T-helper 1 cell treated with Interleukin-12 subunit alpha and Interleukin-12 subunit beta and Interleukin-4 antibody, amounts not matched to agents 30 μg/mL and 1 μg/mL, for 36 hours (primary cell): ENCODE results near the gene MAD2L1BP.
"Not testable (repeated sequence)": the region's sequence is repeated elsewhere in the genome, so short reads cannot be mapped to it uniquely, and the experiment has no call there.

ENCODE experiments used
- H3K27ac Mint-ChIP-seq: one replicate; pipeline ENCODE4 v1.8.0; 2021; ENCODE audit warnings: mild to moderate bottlenecking, mixed read lengths
- H3K27me3 Mint-ChIP-seq: one replicate; pipeline ENCODE4 v1.8.0; 2021; ENCODE audit warnings: low read depth, mixed read lengths
- H3K36me3 Mint-ChIP-seq: one replicate; pipeline ENCODE4 v1.8.0; 2021; ENCODE audit warnings: low read depth, mixed read lengths
- H3K4me1 Mint-ChIP-seq: one replicate; pipeline ENCODE4 v1.8.0; 2021; ENCODE audit warnings: low read depth, mixed read lengths
- H3K4me3 Mint-ChIP-seq: one replicate; pipeline ENCODE4 v1.8.0; 2021; ENCODE audit warnings: mild to moderate bottlenecking, moderate library complexity, mixed read lengths
- H3K9me3 Mint-ChIP-seq: one replicate; pipeline ENCODE4 v1.8.0; 2021; ENCODE audit warnings: mixed read lengths

The MAD2L1BP gene

GRCh38 chr6:43635387-43636307 lies at the start of gene MAD2L1BP:
MAD2L1BP (plus strand) TSS chr6:43635840; CDS start chr6:43635876, 36 bp downstream.
- Mint-ChIP-seq H3K4me3 (peak within 1 kb of the TSS; percentile 92), H3K9me3 (no peaks in the 10 kb centered on the region), H3K27me3 (no peaks in the 10 kb centered on the region), H3K27ac (peak within 1 kb of the TSS; percentile 96), H3K36me3 (peaks cover 33% of the 10 kb centered on the region), H3K4me1 (peaks cover 41% of the 10 kb centered on the region)

GRCh38 chr6:43588194-43588593 lies 47.4 kb upstream of the MAD2L1BP start:
- Mint-ChIP-seq H3K27ac (peak overlapping the region; percentile 67), H3K4me1 (peaks cover 33% of the 10 kb centered on the region), H3K9me3 (no peaks in the 10 kb centered on the region), H3K36me3 (peaks cover 62% of the 10 kb centered on the region), H3K4me3 (no peak overlapping the region), H3K27me3 (no peaks in the 10 kb centered on the region)

GRCh38 chr6:43589564-43589963 lies 46.1 kb upstream of the MAD2L1BP start:
- not testable (repeated sequence) for H3K27ac Mint-ChIP-seq, H3K9me3 Mint-ChIP-seq, H3K27me3 Mint-ChIP-seq, H3K4me3 Mint-ChIP-seq
- peaks cover 50% of the 10 kb centered on the region for H3K36me3 Mint-ChIP-seq
- peaks cover 21% of the 10 kb centered on the region for H3K4me1 Mint-ChIP-seq

- peaks cover 2% of the 10 kb centered on the region for H3K4me1 Mint-ChIP-seq
- no peaks in the 10 kb centered on the region for H3K9me3 Mint-ChIP-seq
- no peak overlapping the region for H3K4me3 Mint-ChIP-seq
- peaks cover 37% of the 10 kb centered on the region for H3K36me3 Mint-ChIP-seq
- no peak overlapping the region for H3K27ac Mint-ChIP-seq
- H3K27me3 Mint-ChIP-seq: no peaks in the 10 kb centered on the region
Observed at GRCh38 chr6:43593938-43594337, 41.7 kb upstream of the MAD2L1BP start.

GRCh38 chr6:43600595-43600994 lies 35.0 kb upstream of the MAD2L1BP start:
- no peak overlapping the region for H3K27ac Mint-ChIP-seq
- H3K36me3 Mint-ChIP-seq: peaks cover 47% of the 10 kb centered on the region
- H3K4me1 Mint-ChIP-seq: peaks cover 4% of the 10 kb centered on the region
- H3K4me3 Mint-ChIP-seq: no peak overlapping the region
- H3K9me3 Mint-ChIP-seq: no peaks in the 10 kb centered on the region
- H3K27me3 Mint-ChIP-seq: no peaks in the 10 kb centered on the region

GRCh38 chr6:43604174-43604573 lies 31.5 kb upstream of the MAD2L1BP start:
- no peaks in the 10 kb centered on the region for H3K9me3 Mint-ChIP-seq
- H3K36me3 Mint-ChIP-seq: peaks cover 45% of the 10 kb centered on the region
- H3K27ac Mint-ChIP-seq: no peak overlapping the region
- no peak overlapping the region for H3K4me3 Mint-ChIP-seq
- peaks cover 13% of the 10 kb centered on the region for H3K4me1 Mint-ChIP-seq
- no peaks in the 10 kb centered on the region for H3K27me3 Mint-ChIP-seq

GRCh38 chr6:43606019-43606418 lies 29.6 kb upstream of the MAD2L1BP start:
- peaks cover 45% of the 10 kb centered on the region for H3K36me3 Mint-ChIP-seq
- H3K27me3 Mint-ChIP-seq: no peaks in the 10 kb centered on the region
- no peak overlapping the region for H3K4me3 Mint-ChIP-seq
- H3K9me3 Mint-ChIP-seq: no peaks in the 10 kb centered on the region
- H3K4me1 Mint-ChIP-seq: peaks cover 13% of the 10 kb centered on the region
- H3K27ac Mint-ChIP-seq: no peak overlapping the region

GRCh38 chr6:43608310-43608763 lies 27.3 kb upstream of the MAD2L1BP start:
- Mint-ChIP-seq H3K4me1 (peaks cover 9% of the 10 kb centered on the region), H3K27me3 (no peaks in the 10 kb centered on the region), H3K9me3 (no peaks in the 10 kb centered on the region), H3K4me3 (no peak overlapping the region), H3K27ac (peak overlapping the region; percentile 53), H3K36me3 (peaks cover 38% of the 10 kb centered on the region)

- Mint-ChIP-seq H3K36me3 (peaks cover 37% of the 10 kb centered on the region), H3K4me3 (no peak overlapping the region), H3K27ac (peak overlapping the region; percentile 4), H3K4me1 (peaks cover 9% of the 10 kb centered on the region), H3K9me3 (no peaks in the 10 kb centered on the region), H3K27me3 (no peaks in the 10 kb centered on the region)
Observed at GRCh38 chr6:43608807-43609206, 26.8 kb upstream of the MAD2L1BP start.

- Mint-ChIP-seq H3K9me3 (no peaks in the 10 kb centered on the region), H3K36me3 (peaks cover 37% of the 10 kb centered on the region), H3K27me3 (no peaks in the 10 kb centered on the region), H3K4me1 (peaks cover 9% of the 10 kb centered on the region), H3K27ac (no peak overlapping the region), H3K4me3 (no peak overlapping the region)
Observed at GRCh38 chr6:43609402-43609801, 26.2 kb upstream of the MAD2L1BP start.

- Mint-ChIP-seq H3K27me3 (no peaks in the 10 kb centered on the region), H3K9me3 (no peaks in the 10 kb centered on the region), H3K4me3 (no peak overlapping the region), H3K36me3 (peaks cover 33% of the 10 kb centered on the region), H3K4me1 (peaks cover 9% of the 10 kb centered on the region), H3K27ac (no peak overlapping the region)
Observed at GRCh38 chr6:43610431-43610830, 25.2 kb upstream of the MAD2L1BP start.

GRCh38 chr6:43613721-43614395 lies 21.8 kb upstream of the MAD2L1BP start:
- Mint-ChIP-seq H3K4me1 (peaks cover 2% of the 10 kb centered on the region), H3K36me3 (peaks cover 26% of the 10 kb centered on the region)

GRCh38 chr6:43614396-43614730 lies 21.3 kb upstream of the MAD2L1BP start:
- peaks cover 25% of the 10 kb centered on the region for H3K36me3 Mint-ChIP-seq
- H3K27me3 Mint-ChIP-seq: no peaks in the 10 kb centered on the region
- H3K9me3 Mint-ChIP-seq: no peaks in the 10 kb centered on the region
- H3K4me3 Mint-ChIP-seq: no peak overlapping the region
- H3K27ac Mint-ChIP-seq: no peak overlapping the region
- H3K4me1 Mint-ChIP-seq: no peaks in the 10 kb centered on the region

More at GRCh38 chr6:43613721-43614395, 21.8 kb upstream of the MAD2L1BP start:
- Mint-ChIP-seq H3K27ac (no peak overlapping the region), H3K4me3 (no peak overlapping the region), H3K9me3 (no peaks in the 10 kb centered on the region), H3K27me3 (no peaks in the 10 kb centered on the region)

GRCh38 chr6:43616725-43617472 lies 18.7 kb upstream of the MAD2L1BP start:
- no peaks in the 10 kb centered on the region for H3K4me1 Mint-ChIP-seq
- no peak overlapping the region for H3K27ac Mint-ChIP-seq
- H3K27me3 Mint-ChIP-seq: no peaks in the 10 kb centered on the region
- H3K4me3 Mint-ChIP-seq: no peak overlapping the region
- H3K36me3 Mint-ChIP-seq: peaks cover 22% of the 10 kb centered on the region
- H3K9me3 Mint-ChIP-seq: no peaks in the 10 kb centered on the region
